Sigmoid colon (tissue), 7 donors: ENCODE results near the gene TNFSF4. TPM values are rescaled to one million over a fixed set of nuclear protein-coding genes. Genes with fewer than 3 reads are reported as not detected.

Experiments used
- polyA plus RNA-seq, 3 donors: library from polyadenylated mRNA; stranded (reverse); fragments of 200-250 nt; gene quantifications; one replicate each; pipeline ENCODE4 v1.2.3, GENCODE V29; 2013
- total RNA-seq, 4 donors: library from RNA; depleted of rRNA; stranded (reverse); fragments of >200 nt; gene quantifications; one replicate each; pipeline ENCODE4 v1.1.0, GENCODE V29; 2016
- donor health status: healthy with polysubstance abuse.
- donor health status: Bipolar disorder and iron deficiency.
- donor health status: healthy.

The TNFSF4 gene
- total and polyA plus RNA-seq, 7 donors, result 0.23 to 2.7 (median 1.4) TPM

Other genes starting within 250 kb of the TNFSF4 start
- gene TNFSF18, start 156.4 kb downstream of the TNFSF4 start, total RNA-seq, result under 1 TPM in 1 of 4 donors, not detected in 3; 0.55 TPM
- gene TNFSF18, start 156.4 kb downstream of the TNFSF4 start, polyA plus RNA-seq, result under 1 TPM in 1 of 3 donors, not detected in 2; 0.06 TPM